ENCODE measurements around the gene SLC9C1.

SLC9C1 gene

GRCh38 chr3:112280266-112280665, 13.8 kb downstream of the SLC9C1 start:
- no peak overlapping the region for H3K4me3 Mint-ChIP-seq

DNA sequence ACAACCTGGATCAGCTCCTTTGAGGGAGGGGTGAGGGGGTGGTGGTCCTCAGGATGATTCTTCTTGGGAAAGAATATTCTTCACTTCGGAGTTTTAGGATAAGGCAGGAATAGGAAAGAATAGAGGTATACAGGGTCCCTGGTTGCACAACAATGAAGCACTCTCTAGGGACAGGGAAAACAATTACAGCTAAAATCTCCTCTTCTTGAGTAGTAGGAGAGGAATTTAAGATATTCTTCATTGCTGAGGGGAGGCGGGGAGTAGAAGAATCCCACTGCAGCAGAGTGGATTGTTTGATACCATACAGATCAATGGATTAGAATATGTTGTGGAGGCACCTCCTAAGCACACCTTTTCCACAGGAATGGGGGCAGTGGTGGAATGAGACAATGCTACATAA, 20.5 kb downstream of the SLC9C1 start:
- Mint-ChIP-seq H3K27ac (no peak overlapping the region), H3K4me1 (ENCODE audit: low read depth) (no peaks in the 10 kb centered on the region), H3K4me3 (no peak overlapping the region), H3K27me3 (peaks cover 7% of the 10 kb centered on the region), H3K9me3 (ENCODE audit: low read depth) (no peaks in the 10 kb centered on the region), H3K36me3 (no peaks in the 10 kb centered on the region)

More at GRCh38 chr3:112280266-112280665, 13.8 kb downstream of the SLC9C1 start:
- Mint-ChIP-seq H3K36me3 (no peaks in the 10 kb centered on the region), H3K4me1 (ENCODE audit: low read depth) (no peaks in the 10 kb centered on the region), H3K27me3 (peaks cover 10% of the 10 kb centered on the region), H3K27ac (no peak overlapping the region), H3K9me3 (ENCODE audit: low read depth) (no peaks in the 10 kb centered on the region)

DNA sequence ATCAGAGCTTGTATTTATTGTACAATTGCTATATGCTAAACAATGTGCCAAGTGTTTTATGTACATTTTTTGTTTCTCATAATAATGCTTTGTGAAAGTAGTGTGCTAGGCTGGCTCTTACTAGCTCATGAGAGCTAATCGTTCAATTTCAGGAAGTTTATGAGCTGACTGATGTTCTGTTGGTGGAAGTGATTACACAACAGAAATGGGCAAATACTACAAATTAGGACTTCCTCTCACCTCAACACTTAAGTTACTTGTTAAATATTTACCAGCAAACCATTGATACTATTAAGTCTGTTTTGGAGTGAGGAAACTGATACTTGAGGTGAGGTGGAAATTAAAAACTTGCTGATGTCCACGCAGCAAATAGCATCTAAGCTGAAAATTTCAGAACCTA, 32.3 kb downstream of the SLC9C1 start:
- Mint-ChIP-seq H3K9me3 (ENCODE audit: low read depth) (peaks cover 4% of the 10 kb centered on the region), H3K27me3 (peaks cover 5% of the 10 kb centered on the region), H3K27ac (no peak overlapping the region), H3K36me3 (no peaks in the 10 kb centered on the region), H3K4me1 (ENCODE audit: low read depth) (no peaks in the 10 kb centered on the region), H3K4me3 (no peak overlapping the region)

GRCh38 chr3:112260563-112260962, 33.5 kb downstream of the SLC9C1 start:
- Mint-ChIP-seq H3K4me3 (no peak overlapping the region), H3K36me3 (no peaks in the 10 kb centered on the region), H3K9me3 (ENCODE audit: low read depth) (peaks cover 4% of the 10 kb centered on the region), H3K27me3 (peaks cover 5% of the 10 kb centered on the region), H3K27ac (no peak overlapping the region), H3K4me1 (ENCODE audit: low read depth) (no peaks in the 10 kb centered on the region)

DNA sequence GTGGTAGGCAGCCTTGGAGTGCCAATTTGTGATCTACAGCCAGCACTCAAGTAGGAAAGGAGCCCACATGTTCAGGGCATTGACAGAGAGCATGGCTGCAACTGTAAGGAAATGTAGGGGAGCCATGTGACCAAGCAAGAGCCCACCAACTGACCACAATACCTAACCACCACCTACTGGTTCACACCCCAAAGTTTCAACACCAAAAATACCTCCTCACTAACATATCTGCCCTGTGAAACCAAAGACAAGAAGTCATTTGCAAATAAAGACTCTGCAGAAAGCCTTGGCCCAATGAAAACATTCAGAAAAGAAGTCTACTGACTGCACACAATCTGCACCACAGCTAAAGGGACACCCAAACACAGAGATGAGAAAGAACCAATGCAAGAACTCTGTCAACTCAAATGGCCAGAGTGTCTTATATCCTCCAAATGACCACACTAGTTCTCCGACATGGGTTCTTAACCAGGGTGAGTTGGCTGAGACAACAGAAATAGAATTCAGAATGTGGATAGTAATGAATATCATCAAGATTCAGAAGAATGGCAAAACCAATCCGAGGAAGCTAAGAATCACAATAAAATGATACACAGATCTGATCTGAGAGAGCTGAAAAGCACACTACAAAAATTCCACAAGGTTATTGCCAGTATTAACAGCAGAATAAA, 40.6 kb downstream of the SLC9C1 start:
- peaks cover 21% of the 10 kb centered on the region for H3K9me3 Mint-ChIP-seq (ENCODE audit: low read depth)
- peaks cover 5% of the 10 kb centered on the region for H3K27me3 Mint-ChIP-seq
- no peak overlapping the region for H3K4me3 Mint-ChIP-seq
- H3K4me1 Mint-ChIP-seq (ENCODE audit: low read depth), result no peaks in the 10 kb centered on the region
- H3K36me3 Mint-ChIP-seq, result peaks cover 10% of the 10 kb centered on the region
- no peak overlapping the region for H3K27ac Mint-ChIP-seq

DNA sequence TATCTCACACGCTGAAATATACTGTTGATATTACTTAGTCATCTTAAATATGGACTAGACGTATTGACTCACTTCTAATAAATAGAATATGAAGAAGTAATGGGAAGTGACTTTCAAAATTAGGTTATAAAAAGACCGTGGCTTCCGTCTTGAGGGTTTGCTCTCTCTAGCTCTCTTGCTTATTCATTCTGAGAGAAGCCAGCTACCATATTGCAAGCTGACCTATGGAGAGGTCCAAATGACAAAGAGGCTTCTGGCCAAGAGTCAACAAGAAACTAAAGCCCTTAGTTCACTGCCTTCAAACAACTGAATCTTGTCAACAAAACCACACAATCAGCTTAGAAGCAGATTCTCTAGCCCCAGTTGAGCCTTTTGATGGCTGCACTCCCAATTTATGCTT, 46.1 kb downstream of the SLC9C1 start:
- peaks cover 2% of the 10 kb centered on the region for H3K27me3 Mint-ChIP-seq
- no peak overlapping the region for H3K27ac Mint-ChIP-seq
- no peak overlapping the region for H3K4me3 Mint-ChIP-seq
- H3K4me1 Mint-ChIP-seq (ENCODE audit: low read depth), result no peaks in the 10 kb centered on the region
- H3K36me3 Mint-ChIP-seq, result no peaks in the 10 kb centered on the region
- H3K9me3 Mint-ChIP-seq (ENCODE audit: low read depth), result no peaks in the 10 kb centered on the region

GRCh38 chr3:112247350-112247749, 46.7 kb downstream of the SLC9C1 start:
- Mint-ChIP-seq H3K27me3 (peaks cover 2% of the 10 kb centered on the region), H3K4me3 (no peak overlapping the region), H3K36me3 (no peaks in the 10 kb centered on the region), H3K27ac (no peak overlapping the region), H3K4me1 (ENCODE audit: low read depth) (no peaks in the 10 kb centered on the region), H3K9me3 (ENCODE audit: low read depth) (no peaks in the 10 kb centered on the region)

DNA sequence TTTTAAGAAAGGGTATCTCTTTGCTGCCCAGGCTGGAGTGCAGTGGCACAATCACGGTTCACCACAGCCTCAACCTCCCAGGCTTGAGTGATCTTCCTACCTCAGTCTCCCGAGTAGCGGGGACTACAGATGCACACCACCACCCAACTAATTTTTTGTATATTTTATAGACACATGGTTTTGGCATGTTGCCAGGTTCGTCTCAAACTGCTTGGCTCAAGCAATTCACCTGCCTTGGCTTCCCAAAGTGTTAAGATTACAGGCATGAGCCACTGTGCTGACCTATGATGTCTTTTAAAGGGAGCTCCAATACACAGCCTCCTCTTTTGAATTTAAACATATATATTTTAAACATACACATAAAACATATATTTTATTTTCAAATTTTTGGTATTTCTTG, 60.9 kb downstream of the SLC9C1 start:
- Mint-ChIP-seq H3K4me1 (ENCODE audit: low read depth) (no peaks in the 10 kb centered on the region), H3K9me3 (ENCODE audit: low read depth) (no peaks in the 10 kb centered on the region), H3K36me3 (peaks cover 5% of the 10 kb centered on the region), H3K27me3 (peaks cover 2% of the 10 kb centered on the region), H3K4me3 (no peak overlapping the region), H3K27ac (no peak overlapping the region)

DNA sequence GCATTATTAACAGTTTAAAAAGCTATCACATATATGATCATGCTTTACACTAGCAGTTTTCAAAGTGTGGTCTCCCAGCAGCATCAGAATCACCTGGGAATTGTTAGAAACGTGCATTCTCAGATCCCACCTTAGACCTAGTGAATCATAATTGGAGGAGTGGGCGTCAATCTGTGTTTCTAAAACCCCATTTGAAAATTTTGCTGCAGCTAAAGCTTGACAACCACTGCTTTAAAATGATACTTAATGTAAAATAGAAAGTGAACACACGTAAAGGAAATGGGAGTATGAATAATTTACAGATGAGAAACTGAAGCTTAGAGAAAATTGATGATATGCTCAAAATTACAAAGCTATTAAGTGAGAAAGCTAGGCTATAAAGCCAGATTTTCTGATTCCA, 62.3 kb downstream of the SLC9C1 start:
- Mint-ChIP-seq H3K9me3 (ENCODE audit: low read depth) (no peaks in the 10 kb centered on the region), H3K27me3 (no peaks in the 10 kb centered on the region), H3K36me3 (peaks cover 6% of the 10 kb centered on the region), H3K27ac (no peak overlapping the region), H3K4me3 (no peak overlapping the region), H3K4me1 (ENCODE audit: low read depth) (no peaks in the 10 kb centered on the region)

DNA sequence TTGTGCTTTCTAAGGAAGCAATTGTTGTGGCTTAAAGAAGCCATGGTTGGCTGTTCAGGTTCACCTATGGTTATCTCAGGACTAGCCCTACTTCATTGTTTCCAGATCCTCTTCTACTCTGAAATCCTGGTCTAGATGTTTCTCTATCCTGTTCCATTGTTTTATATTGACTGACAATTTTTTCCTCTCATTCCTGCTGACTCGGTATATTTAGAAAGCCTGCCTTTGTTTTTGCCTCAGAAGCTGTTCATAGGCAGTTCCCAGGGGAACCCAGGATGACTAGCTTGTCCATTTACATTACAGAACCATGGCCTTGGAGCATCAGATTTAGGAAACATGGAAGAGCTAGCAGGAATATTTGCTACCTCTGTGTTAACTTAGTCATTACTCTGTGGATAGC, 64.0 kb downstream of the SLC9C1 start:
- Mint-ChIP-seq H3K4me3 (no peak overlapping the region), H3K4me1 (ENCODE audit: low read depth) (no peaks in the 10 kb centered on the region), H3K36me3 (peaks cover 13% of the 10 kb centered on the region), H3K27me3 (no peaks in the 10 kb centered on the region), H3K9me3 (ENCODE audit: low read depth) (peaks cover 10% of the 10 kb centered on the region), H3K27ac (no peak overlapping the region)

- Mint-ChIP-seq H3K9me3 (ENCODE audit: low read depth) (peaks cover 20% of the 10 kb centered on the region), H3K36me3 (peaks cover 18% of the 10 kb centered on the region), H3K4me1 (ENCODE audit: low read depth) (no peaks in the 10 kb centered on the region), H3K27me3 (no peaks in the 10 kb centered on the region), H3K4me3 (no peak overlapping the region), H3K27ac (no peak overlapping the region)
Measured at GRCh38 chr3:112228786-112229185, 65.2 kb downstream of the SLC9C1 start.

GRCh38 chr3:112200317-112200666, 93.7 kb downstream of the SLC9C1 start:
- Mint-ChIP-seq H3K27ac (no peak overlapping the region), H3K4me1 (ENCODE audit: low read depth) (no peaks in the 10 kb centered on the region), H3K4me3 (no peak overlapping the region), H3K36me3 (peaks cover 7% of the 10 kb centered on the region), H3K9me3 (ENCODE audit: low read depth) (peaks cover 5% of the 10 kb centered on the region), H3K27me3 (no peaks in the 10 kb centered on the region)

- Mint-ChIP-seq H3K4me1 (ENCODE audit: low read depth) (no peaks in the 10 kb centered on the region), H3K9me3 (ENCODE audit: low read depth) (peaks cover 5% of the 10 kb centered on the region), H3K36me3 (peaks cover 8% of the 10 kb centered on the region), H3K27me3 (no peaks in the 10 kb centered on the region), H3K4me3 (no peak overlapping the region), H3K27ac (no peak overlapping the region)
Measured at GRCh38 chr3:112199622-112200316, 94.2 kb downstream of the SLC9C1 start.

- no peak overlapping the region for H3K4me3 Mint-ChIP-seq
- H3K4me1 Mint-ChIP-seq (ENCODE audit: low read depth), result no peaks in the 10 kb centered on the region
- H3K36me3 Mint-ChIP-seq, result peaks cover 16% of the 10 kb centered on the region
- no peak overlapping the region for H3K27ac Mint-ChIP-seq
- H3K9me3 Mint-ChIP-seq (ENCODE audit: low read depth), result peaks cover 14% of the 10 kb centered on the region
- no peaks in the 10 kb centered on the region for H3K27me3 Mint-ChIP-seq
Measured at GRCh38 chr3:112197131-112197530, 96.9 kb downstream of the SLC9C1 start.

- Mint-ChIP-seq H3K27ac (no peak overlapping the region), H3K36me3 (peaks cover 5% of the 10 kb centered on the region)
Measured at GRCh38 chr3:112187300-112187699, 106.7 kb downstream of the SLC9C1 start.

More at GRCh38 chr3:112187300-112187699, 106.7 kb downstream of the SLC9C1 start:
- peaks cover 6% of the 10 kb centered on the region for H3K9me3 Mint-ChIP-seq (ENCODE audit: low read depth)
- no peak overlapping the region for H3K4me3 Mint-ChIP-seq
- peaks cover 6% of the 10 kb centered on the region for H3K27me3 Mint-ChIP-seq
- H3K4me1 Mint-ChIP-seq (ENCODE audit: low read depth), result no peaks in the 10 kb centered on the region

Measured in activated naive CD8-positive, alpha-beta T cell (primary cell).